RPMI7951 (cell line): Measurements from ENCODE around the gene IRF1. TPM values are rescaled to one million over a fixed set of nuclear protein-coding genes. Genes with fewer than 3 reads are reported as not detected.
A peak's percentile ranks its signal among the peaks of the same experiment; 100 is the strongest.

Source experiments
- DNase-seq: peaks from one replicate; pipeline ENCODE4 v3.0.0-alpha.2; 2012; ENCODE audit warnings: low read depth
- total RNA-seq: library from RNA; depleted of rRNA; stranded (reverse); fragments of >200 nt; shearing (Covaris generic); gene quantifications from 2 replicates; pipeline ENCODE4 v1.2.3, GENCODE V29; 2014

Gene IRF1
- total RNA-seq, 1 experiment from 2014 or later, result 42.1 TPM

DNA sequence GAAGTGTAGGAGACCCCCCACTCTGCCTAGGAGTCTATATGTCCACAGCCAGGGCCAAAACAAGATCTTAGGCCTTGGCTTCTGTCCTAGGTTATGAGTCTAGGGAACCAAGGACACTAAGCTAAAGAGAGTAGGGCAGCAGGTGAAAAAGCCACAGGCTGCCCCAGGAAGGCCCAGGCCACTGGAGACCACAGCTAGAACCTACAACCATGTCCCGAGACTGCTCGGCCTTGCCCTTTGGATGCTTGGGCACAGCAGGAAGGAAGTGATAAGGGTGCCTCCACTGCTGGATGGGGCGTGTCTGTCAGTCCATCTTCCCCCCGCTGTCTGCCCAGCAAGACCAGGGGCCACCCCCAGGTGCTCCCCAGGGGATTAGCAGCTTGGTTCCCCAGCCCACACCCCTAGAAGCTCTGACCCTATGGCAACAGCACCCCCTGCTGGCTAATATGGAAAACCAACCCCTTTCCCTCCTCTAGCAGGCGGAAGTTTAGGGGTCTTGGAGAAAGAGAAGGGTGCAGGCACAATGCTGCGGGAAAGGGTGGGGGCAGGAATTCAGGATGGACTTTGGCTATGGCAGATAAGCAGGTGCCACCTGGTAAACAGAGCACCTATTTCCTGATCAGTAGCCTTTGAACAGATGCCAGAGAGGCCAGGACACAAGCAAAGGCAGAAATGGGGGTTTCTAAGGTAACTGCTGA, 10.5 kb upstream of the IRF1 start:
- DNase-seq, result peak; percentile 64

DNA sequence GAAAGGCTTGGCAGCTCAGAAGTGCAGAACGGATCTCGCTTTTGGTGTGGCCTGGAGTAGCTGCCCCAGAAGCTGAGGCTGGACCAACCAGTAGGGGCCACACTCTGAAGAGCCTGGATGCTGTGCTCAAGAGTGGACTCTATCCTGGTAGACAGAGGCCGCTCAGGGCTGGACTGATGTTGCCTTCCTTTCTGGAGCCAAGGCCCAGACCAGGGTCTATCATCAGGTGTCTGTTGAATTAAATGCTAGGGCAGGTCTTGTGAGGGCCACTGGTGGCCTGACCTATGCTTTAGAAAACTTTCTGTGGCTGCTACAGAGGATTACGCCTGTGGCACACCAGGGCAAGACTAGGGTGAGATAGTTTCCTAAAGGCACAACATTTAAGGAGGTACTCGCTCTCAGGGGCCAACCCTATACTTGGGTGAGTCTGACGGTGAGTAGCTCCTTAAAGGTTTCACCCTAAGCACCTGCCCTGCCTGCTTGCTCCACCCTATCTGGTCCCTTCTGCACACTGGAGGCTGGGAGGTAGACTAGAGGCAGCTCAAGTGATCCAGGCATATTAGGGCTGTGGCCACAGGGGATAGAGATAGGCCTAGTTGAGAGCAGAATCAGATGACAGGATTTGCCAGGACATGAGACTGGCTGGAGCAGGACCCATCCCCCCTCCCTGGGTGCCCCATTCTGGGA, 9.8 kb upstream of the IRF1 start:
- no peak for DNase-seq

DNA sequence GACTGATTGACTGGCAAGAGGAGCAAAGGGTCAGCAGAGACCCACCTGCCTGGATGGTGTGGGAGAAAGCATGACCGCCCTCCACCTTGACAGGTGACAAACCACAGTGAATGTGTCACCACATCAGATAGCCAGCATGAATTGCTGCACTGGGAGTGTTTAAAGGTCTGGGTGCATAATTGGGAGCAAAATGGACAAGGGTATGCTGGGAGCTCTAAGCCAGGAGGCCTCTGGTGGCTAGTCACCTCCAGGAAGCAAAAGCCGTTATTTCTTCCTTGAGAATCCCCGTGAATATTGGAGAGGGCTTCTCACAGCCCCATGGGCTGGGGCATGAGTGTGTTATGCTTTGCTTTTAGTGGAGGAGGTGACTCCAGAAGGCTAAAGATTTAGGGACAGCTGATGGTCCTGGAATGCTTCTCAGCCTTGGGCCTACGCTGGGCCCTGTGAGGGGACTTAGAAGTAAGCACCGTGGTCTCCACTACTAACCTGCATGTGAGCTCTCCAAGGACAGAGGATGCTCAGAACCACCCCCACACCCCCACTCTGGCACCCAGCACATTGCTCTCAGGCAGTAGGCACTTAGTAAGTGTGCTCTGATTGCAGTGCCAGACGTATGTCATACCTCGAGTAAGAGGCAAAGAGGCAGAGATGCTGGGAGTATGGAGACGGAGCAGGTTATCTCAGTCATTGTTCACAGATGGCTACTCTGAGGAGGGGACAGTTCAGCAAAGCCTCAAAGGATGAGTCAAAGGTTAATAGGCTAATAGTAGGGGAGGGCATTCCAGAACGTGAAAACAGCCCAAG, 9.1 kb upstream of the IRF1 start:
- DNase-seq, result no peak

DNA sequence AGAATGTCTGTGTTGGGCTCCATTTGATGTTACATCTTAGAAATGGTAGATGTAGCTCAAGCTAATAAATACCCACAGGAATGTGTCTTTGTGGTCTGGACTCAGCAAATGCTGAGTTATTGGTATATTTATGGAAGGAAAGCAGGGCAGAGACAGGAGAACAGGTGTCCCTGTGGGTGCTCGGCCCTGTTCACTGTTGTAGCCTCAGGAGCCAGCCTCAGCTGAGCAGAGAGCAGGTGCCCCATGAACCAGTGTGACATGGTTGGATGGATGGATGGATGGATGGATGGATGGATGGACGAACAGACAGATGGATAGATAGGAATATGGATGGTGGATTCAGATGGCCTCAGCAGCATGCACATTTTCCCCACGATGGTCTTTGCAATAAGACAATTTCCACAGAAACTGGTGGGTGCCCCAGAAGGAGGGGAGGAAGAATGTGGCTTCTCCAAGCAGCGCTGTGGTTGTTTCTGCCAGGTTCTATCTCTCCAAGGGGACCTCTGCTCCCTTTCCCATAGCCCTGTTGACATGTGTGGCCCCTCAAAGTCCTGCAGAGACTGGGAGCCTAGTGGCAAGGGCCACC, 8.2 kb upstream of the IRF1 start:
- no peak for DNase-seq

DNA sequence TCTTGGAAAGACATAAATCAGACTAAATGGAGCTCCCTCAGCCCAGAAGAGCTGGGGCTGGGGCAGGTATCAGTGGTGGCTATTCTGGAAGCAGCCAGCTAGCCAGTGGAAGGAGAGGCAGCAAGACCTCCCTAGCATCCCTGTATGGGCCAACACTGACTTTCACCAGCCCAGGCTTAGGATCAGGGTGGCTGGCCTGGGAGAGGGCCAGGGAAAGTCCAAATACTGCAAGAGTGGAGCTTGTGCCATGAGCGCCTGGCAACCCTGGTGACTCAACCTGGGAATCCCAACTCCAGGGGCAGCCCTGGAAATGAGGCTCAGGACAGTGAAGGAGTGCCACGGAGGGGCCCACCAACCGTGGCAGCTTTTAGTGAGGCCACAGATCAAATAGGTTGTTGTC, 7.6 kb upstream of the IRF1 start:
- peak; percentile 80 for DNase-seq

DNA sequence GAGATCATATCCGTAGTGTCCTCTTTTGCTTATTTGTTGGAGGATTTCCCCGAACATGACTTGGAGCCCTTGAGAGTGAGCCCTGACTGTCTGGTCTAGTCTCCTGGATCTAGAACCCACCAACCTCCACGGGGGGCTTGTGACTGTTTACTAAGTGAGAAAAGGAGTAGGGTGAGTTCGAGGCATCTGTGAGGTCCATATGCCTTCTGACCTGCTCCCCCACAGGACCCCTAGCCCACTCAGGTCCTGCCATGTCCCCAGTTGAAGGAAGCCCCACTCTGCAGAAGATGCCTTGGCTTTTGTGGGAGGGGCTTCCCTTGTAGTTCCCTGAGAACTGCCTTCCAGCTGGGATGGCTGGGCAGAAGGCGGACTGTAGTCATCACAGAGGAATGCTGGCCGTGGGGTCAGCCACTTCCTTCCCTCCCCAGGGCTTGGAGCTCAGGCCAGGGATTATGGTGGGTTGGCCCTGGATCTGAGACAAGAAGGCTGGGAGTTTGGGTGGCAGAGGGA, 7.0 kb upstream of the IRF1 start:
- DNase-seq, result peak; percentile 96

DNA sequence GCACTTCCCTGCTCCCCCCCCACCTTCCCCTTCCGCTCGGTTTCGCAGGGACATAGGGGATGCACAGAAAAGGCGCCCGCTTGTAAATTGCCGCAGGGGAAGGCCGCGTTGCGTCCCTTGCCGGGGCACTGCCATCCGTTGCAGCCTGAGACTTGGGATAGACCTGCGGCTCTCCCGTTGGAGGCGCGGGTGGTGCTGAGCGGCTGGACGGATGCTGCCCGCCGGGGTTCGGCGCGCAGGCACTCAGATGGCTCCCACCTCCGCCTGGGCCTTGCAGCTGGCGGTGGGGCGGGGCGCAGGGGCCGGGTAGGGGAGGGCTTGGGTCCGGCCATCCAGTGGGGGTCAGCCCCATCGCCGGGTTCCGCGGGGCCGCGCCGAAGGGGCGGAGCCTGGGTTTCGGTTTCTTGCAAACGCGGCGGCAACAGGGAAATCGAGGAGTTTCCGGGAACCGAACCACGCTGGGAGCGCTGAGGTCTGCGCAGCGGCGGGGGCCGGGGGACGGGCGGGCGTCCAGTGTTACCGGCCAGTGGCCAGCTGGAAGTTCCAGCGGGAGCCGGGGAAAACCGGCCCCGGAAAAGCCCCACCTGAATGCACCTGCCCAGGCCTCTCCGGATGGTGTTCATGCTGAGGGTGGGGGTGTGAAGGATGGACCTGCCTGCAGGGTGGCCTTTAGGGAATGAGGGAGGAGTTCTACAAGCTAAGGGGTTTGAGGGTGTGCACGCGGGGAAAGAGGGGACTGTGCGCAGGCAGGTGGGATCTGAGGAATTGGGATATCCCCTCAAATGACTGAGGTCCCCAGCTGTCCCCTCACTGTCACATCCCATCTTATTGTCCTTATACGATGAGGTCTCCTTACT, 6.3 kb upstream of the IRF1 start:
- DNase-seq, result peak; percentile 90

DNA sequence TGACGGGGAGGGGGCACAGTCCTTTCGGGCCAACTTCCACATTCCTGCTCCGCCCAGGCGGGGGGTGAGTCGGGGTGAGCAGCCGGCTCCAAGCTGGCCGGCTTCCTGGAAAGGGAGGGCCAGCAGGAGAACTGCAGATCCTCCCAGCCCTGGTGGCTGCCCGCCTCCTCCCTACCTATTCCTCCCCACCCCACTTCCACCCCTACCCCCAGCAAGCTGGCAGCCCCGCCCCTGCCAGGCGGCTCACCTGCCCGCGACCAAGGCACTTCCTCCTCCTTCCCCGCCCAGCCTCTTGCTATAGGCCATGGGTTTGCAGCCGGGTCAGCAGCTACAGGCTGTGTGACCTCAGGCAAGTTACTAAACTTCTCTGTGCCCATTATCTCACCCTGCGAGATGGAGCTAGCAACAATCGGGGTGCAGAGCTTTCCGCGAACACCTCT, 5.6 kb upstream of the IRF1 start:
- DNase-seq, result peak; percentile 90

DNA sequence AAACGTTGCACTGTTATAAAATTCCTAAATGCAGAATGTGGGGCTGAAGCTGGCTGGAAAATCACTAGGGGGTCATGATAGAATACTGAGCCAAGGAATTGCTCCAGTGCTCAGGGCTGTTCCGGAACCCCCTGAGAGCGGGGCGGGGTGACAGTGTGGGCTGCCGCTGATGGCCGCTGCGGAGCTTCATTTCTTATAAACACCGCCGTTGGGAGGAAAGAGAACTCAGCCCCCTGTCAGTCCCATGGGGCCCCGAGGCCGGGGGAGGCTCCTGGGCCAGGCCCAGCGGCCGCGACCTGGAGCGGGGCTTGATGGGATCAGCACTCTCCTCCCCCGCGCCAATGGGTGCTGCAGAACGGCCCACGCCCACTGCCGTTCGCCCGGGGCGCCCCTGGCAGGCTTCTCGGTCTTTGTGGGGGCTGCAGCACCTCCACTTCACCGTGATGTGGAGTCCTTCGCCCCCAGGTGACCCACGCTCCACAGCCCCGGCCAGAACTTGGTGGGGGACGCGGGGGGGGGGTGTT, 5.2 kb upstream of the IRF1 start:
- peak; percentile 95 for DNase-seq

DNA sequence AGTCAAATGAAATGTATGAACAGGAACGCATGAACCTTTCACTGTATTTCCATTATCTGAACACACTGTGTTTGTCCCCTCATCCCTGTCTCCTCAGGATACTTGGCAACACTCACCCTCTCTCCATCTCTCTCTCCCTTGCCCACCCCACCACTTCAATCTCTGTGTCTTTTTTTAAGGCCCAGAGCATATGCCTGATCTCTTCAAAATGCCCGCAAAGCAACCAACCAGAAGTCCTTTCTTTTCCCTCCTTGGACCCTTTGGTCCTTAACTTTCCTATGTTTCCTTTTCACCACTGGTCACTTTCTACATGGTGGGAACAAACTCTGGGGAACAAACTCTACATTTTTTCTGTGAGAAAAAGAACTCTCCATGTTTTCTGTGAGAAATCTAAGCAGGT, 3.2 kb upstream of the IRF1 start:
- DNase-seq, result no peak

DNA sequence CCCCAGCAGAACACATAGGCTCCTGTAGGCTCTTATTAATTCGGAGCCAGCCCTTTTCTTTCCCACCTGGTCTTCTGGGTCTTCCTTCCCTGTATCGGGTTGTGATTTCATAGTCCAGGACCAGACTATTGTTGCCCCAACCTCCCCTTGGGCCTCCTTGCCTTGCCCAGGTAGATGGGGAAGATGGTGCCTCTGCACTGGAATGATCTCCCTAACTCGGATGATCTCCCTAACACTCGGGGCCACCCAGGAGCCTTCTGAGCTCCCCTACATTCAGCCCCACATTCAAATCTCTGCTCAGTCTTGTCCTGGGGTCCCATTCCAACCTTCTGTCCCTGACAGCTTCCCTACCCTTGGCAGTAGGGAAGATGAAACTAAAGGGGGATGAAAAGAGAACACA, 2.7 kb upstream of the IRF1 start:
- DNase-seq, result no peak

DNA sequence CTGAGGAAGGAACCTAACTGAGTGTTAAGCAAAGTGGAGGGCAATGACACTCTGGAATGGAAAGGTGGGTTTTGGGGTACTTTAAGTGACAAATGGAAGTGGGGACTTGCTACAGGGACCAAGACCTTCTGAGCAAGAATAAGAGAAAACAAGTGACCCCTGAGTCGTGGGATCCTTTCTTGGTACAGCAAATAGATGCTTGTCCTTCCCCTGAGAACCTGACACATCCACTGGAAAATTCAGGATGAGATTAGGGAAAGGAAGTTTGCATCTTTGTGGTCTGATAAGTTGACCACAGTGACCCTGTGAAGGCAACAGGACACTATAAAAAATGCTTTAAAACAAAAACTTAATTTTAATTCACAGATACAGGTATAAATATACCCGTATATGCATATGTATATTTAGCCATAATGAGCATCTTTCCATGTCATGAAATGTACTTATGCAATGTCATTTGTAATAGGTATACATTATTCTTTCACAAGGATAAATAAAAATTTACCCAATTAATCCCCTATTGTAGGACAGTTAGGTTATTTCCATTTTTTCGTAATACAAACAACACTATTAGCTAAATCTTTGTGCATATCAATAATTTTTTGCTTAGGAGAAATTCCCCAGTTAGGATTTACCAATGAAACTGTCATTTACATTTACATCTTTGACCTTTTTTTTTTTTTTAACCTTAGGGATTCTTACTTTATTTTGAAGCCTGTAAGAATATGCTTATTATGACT, 2.0 kb upstream of the IRF1 start:
- no peak for DNase-seq

DNA sequence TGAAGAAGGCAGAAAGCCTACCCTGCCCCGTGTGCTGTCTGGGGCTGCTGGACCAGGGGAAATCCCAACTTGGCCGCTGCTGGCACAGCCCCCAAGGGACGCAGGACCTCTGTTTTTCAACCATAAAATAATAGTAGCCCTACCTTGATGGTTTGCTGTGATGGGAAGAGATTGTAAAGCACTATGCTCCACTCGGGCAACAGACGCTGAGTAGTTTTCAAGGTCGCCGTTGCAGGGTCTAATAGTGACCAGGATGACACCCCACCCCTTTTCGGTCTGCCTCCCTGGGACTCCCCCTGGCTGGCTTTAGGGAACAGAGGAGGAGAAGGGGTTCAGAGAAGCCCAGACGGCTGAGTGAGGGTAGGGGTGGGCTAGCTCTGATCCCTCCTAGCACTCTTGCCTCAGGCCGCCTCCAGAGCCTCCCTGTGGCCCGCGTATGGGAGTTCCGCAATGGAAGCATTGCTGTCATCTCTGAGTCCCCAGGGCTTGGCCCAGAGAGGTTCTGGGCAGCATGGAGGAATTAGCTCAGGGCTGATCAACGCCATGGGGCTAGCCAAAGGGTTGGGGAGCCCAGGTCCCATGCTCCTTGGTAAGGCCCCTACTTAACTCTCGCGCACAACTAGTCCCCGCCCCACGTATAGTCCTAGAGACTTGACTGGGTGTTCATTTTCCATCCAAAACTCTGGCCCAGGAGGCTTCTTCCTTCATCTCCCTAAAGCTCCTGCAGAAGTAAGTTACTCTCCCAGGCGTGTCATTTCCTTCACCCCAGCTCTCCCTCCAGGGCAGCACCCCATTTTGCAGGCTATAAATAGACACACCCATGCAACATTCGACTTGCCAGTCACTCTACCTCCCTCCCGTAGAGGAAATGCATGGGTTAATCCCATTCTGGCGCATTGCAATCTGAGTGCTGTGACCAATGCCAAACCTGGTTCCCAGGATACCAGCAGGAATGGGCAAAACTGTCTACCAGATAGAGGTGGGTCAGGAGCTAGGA, 1.1 kb upstream of the IRF1 start:
- no peak for DNase-seq

DNA sequence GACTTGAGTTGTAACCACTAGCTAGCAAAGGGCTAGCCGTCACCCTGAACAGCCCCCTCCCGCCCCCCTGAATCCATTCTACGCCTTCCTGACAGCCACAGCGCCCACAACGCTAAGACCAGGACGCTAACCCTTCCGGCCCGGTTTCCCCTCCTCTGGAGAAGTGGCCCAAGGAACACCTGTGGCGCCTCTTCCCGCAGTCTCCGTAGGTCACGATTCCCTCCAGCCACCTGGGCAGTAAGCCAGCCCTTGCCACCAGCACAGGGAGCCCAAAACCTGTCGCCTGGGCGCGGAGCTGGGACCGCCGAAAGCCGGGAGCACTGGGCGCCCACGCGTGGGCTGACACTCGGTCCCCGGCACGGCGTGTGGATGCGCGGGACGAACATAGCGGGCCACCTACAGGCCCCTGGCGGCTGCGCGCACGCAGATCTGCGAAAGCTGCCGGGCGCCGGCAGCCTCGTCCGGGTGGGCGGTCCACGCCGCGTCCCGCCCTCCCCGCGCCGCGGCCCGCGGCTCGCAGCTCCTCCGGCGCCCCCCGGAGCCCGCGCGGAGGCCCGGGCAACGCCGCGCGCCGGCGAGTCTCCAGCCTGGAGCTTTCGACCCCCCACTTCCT, 596 bp downstream of the IRF1 start:
- DNase-seq, result no peak

DNA sequence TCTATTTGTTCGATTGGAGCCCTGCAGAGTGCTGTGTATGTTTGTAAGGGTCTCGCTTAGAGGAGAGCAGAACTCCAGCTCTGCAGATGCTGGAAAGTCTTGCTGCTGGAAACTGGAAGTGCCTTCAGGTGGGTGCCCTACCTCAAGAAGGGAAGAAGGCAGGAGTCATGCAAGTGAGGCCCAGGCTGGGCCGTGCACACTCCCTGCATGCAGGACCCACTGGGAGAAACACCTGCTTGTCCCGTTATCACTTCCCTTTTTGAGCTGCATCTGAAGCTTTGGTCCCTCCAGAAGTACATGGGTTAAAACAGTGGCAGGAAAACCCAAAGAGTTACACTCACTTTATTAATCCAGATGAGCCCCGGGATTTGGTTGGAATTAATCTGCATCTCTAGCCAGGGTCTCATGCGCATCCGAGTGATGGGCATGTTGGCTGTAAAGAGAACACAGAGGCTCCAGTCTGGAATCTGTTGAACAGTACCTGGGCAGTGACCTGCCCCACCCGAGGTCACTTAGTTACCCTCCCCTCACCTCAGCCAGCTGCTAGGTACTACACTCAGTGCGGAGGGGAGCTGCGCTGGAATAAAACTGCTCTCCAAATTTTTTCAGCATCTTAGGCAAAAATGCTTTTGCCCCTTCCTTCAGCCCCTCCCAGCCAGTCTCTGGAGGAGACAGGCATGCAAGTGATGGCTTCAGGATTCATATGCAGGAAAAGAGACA, 1.4 kb downstream of the IRF1 start:
- no peak for DNase-seq

DNA sequence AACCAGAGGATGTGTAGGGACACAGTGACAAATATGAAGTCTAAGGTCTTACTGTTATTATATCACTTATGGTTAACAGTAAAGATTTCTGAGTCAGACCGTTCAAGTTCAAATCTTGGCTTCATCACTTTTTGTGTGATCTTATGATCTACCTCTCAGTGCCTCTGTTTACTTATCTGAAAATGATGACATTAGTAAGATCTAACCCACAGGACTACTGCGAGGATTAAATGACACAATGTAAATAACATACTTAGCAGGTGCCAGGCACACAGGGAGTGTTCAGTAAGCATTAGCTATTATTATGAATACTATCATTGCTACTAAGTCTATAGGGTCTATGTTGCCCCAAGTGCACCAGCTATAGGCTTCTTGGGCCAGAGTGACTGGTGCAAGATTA, 2.0 kb downstream of the IRF1 start:
- no peak for DNase-seq

DNA sequence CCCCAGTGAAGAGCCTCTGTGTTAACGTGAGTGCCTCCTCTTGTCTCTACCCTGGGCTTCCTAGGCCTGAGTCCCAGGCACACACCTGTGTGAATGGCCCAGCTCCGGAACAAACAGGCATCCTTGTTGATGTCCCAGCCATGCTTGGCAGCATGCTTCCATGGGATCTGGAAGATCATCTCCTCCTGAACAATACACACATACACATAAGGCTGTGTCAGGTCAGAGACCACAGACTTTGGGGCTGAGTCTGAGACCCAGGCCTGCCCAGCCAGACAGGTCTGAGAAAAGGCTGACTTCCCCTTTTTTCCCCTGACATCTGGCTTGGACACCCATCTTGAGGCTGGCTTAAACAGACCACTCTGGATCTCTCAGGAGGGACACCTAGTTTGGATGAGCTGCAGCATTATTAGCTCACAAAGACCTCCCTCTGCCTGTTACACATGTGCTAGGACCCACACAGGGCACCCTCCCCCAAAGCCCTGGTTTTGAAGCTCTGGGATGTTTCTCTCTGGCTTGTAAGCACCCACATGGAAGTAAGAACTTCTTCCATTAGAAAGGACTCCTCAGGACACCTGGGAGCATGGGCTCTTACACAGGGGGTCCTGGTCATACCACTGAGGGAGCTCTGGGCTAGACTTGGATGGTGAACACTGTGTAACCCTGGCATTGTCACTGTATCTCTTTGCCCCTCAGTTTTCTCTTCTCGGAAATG, 2.6 kb downstream of the IRF1 start:
- DNase-seq, result no peak
